Activated CD8-positive, alpha-beta T cell treated with anti-CD3 and anti-CD28 coated beads for 36 hours (primary cell): ENCODE results near the gene EXOC4. TPM values are rescaled to one million over a fixed set of nuclear protein-coding genes. Genes with fewer than 3 reads are reported as not detected.
"Not testable (repeated sequence)": the region's sequence is repeated elsewhere in the genome, so short reads cannot be mapped to it uniquely, and the experiment has no call there.

ENCODE experiments used
- ATAC-seq: fragments of 200-7000 bp; cut with Tn5 transposase; one replicate; pipeline ENCODE4 v1.10.0; 2021; ENCODE audit warnings: mild to moderate bottlenecking, moderate library complexity
- CTCF ChIA-PET: fragments of 350-600 bp; sonication (Branson Sonifier 250); formaldehyde crosslinking; loops from one replicate; lab custom pipeline; 2021; ENCODE audit warnings: antibody characterized with exemption; lab: Charles Lee
- POLR2A ChIA-PET: fragments of 350-600 bp; sonication (Branson Sonifier 250); formaldehyde crosslinking; loops from one replicate; lab custom pipeline; 2021; ENCODE audit warnings: antibody characterized with exemption; lab: Charles Lee
- DNase-seq: peaks from one replicate; pipeline ENCODE4 v3.0.0-alpha.2; 2020
- H3K27ac Mint-ChIP-seq: one replicate; pipeline ENCODE4 v1.8.0; 2021; ENCODE audit warnings: mild to moderate bottlenecking, mixed read lengths
- H3K27me3 Mint-ChIP-seq: one replicate; pipeline ENCODE4 v1.8.0; 2021; ENCODE audit warnings: mixed read lengths
- H3K36me3 Mint-ChIP-seq: one replicate; pipeline ENCODE4 v1.8.0; 2021; ENCODE audit warnings: low read depth, mixed read lengths
- H3K4me1 Mint-ChIP-seq: one replicate; pipeline ENCODE4 v1.8.0; 2021; ENCODE audit warnings: low read depth, mixed read lengths
- H3K4me3 Mint-ChIP-seq: one replicate; pipeline ENCODE4 v1.8.0; 2021; ENCODE audit warnings: mild to moderate bottlenecking, moderate library complexity, mixed read lengths
- H3K9me3 Mint-ChIP-seq: one replicate; pipeline ENCODE4 v1.8.0; 2021; ENCODE audit warnings: mixed read lengths
- CTCF ChIP-seq: fragments of 200-600 bp; IDR thresholded peaks from one replicate; pipeline ENCODE4 v1.8.0; 2022; ENCODE audit warnings: antibody characterized with exemption, mild to moderate bottlenecking
- intact Hi-C: fragments of 100-400 bp; cut with micrococcal nuclease; formaldehyde crosslinking; loops from one replicate; pipeline ENCODE4 v1.10.0; 2022
- total RNA-seq, 2 experiments: library from RNA; stranded (reverse); gene quantifications; one replicate each; pipeline ENCODE4 v1.2.3, GENCODE V29; 2021

Gene EXOC4
- total RNA-seq, 2 experiments from 2014 or later: 54.1 to 61.7 TPM

DNA sequence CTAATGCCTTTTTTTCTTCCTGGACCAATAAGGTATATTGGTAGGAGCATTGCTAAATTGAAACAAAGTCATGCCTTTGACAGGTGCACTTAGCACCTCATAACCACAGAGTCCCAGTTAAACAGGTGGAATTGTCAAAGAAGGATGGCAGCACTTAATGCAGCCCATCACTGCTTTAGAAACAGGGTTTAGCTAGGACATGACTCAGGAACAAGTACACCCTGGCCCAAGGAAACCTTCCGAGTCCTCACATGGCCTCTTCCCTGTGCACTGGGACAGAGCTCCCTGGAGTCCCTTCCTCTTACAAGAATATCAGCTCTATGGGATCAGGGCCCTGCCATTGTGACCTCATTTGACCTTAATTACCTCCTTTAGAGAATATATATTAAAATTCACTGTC, 382.7 kb downstream of the EXOC4 start:
- no peak overlapping the region for H3K27ac Mint-ChIP-seq
- no peaks in the 10 kb centered on the region for H3K27me3 Mint-ChIP-seq
- no peak overlapping the region for H3K4me3 Mint-ChIP-seq
- H3K4me1 Mint-ChIP-seq: no peaks in the 10 kb centered on the region
- ATAC-seq: no peak
- POLR2A ChIA-PET: no interaction called here
- H3K9me3 Mint-ChIP-seq: peaks cover 2% of the 10 kb centered on the region
- CTCF ChIA-PET: no interaction called here
- H3K36me3 Mint-ChIP-seq: peaks cover 25% of the 10 kb centered on the region
- no peak for DNase-seq
- TF ChIP-seq CTCF: no peak
- intact Hi-C loops: no loop called here

- no peaks in the 10 kb centered on the region for H3K27me3 Mint-ChIP-seq
- no peaks in the 10 kb centered on the region for H3K4me1 Mint-ChIP-seq
- no peak for TF ChIP-seq CTCF
- POLR2A ChIA-PET: no interaction called here
- no peak for DNase-seq
- no peak for ATAC-seq
- peaks cover 4% of the 10 kb centered on the region for H3K9me3 Mint-ChIP-seq
- intact Hi-C loops: no loop called here
- no peak overlapping the region for H3K4me3 Mint-ChIP-seq
- CTCF ChIA-PET: no interaction called here
- H3K27ac Mint-ChIP-seq: no peak overlapping the region
- peaks cover 17% of the 10 kb centered on the region for H3K36me3 Mint-ChIP-seq
Measured at GRCh38 chr7:133638857-133639256, 386.0 kb downstream of the EXOC4 start.

- intact Hi-C loops: no loop called here
- H3K27ac Mint-ChIP-seq: no peak overlapping the region
- H3K4me1 Mint-ChIP-seq: no peaks in the 10 kb centered on the region
- H3K27me3 Mint-ChIP-seq: no peaks in the 10 kb centered on the region
- H3K9me3 Mint-ChIP-seq: peaks cover 4% of the 10 kb centered on the region
- peaks cover 12% of the 10 kb centered on the region for H3K36me3 Mint-ChIP-seq
- no peak for ATAC-seq
- TF ChIP-seq CTCF: no peak
- CTCF ChIA-PET: no interaction called here
- POLR2A ChIA-PET: no interaction called here
- H3K4me3 Mint-ChIP-seq: no peak overlapping the region
- DNase-seq: no peak
Measured at GRCh38 chr7:133641436-133641835, 388.6 kb downstream of the EXOC4 start.

DNA sequence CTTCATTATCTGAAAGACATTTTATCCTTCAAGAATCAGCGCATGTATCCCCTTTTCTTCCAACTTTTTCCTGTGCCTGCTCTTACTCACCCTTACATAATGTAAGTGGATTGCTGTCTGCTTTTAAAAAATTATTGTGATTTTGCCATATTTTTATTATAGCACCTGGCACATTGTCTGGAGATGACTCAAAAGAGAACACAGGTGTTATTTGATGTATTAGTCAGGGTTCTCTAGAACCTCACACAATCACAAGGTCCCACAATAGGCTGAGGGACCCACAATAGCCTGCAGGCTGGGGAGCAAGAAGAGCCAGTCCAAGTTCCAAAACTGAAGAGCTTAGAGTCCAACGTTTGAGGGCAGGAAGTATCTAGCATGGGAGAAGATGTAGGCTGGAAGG, 390.0 kb downstream of the EXOC4 start:
- POLR2A ChIA-PET: no interaction called here
- no peaks in the 10 kb centered on the region for H3K27me3 Mint-ChIP-seq
- ATAC-seq: no peak

DNA sequence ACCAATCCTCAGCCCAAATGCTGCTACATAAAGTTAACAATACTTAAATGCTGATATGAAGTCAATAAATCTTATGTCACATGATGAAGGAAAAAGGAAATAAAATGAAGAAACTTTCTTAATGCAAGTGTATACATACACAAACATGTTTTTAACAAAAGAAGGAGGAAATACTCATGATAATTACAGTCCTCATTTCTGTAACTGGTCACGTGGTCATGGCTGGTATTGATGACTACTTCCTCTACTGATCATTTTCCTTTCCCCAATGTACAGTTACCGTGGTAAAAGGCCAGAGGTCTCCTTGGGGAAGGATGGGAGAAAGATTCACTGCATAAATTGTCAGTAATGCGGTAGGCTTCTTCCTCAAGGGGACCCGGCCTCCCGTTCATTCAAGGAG, 390.8 kb downstream of the EXOC4 start:
- intact Hi-C loops, POLR2A ChIA-PET, H3K4me1 Mint-ChIP-seq, CTCF ChIA-PET, H3K27ac Mint-ChIP-seq, DNase-seq, H3K27me3 Mint-ChIP-seq, ATAC-seq, H3K9me3 Mint-ChIP-seq, H3K4me3 Mint-ChIP-seq: not testable (repeated sequence)
- peaks cover 12% of the 10 kb centered on the region for H3K36me3 Mint-ChIP-seq

More for the DNA sequence above, 390.0 kb downstream of the EXOC4 start:
- Mint-ChIP-seq H3K4me3 (no peak overlapping the region), H3K9me3 (peaks cover 4% of the 10 kb centered on the region), H3K36me3 (peaks cover 12% of the 10 kb centered on the region), H3K27ac (no peak overlapping the region), H3K4me1 (no peaks in the 10 kb centered on the region)
- TF ChIP-seq CTCF: no peak
- DNase-seq: no peak
- CTCF ChIA-PET: no interaction called here
- intact Hi-C loops: no loop called here

DNA sequence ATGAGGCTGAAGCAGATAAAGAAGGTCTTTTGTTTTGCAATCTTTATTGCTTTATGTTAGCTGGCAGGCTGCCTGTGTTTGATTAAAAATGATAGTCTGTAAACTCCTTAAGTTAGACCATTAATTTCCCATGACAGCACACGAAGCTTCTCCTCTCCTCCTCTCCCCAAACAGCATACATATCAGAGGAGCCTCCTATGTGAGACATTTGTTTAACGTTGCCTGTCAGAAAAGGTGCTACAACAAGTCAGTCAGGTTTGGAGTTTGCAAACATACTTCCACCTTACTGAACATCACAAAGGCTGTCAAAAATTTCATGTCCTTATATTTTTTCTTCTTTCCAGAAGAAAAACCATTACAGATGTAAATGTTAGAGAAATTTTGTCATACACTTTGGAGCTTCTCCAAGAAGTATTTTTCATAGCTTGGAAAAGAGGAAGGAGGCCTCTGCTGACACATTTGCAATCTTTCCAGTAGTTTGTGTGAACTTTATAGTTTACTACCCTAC, 393.1 kb downstream of the EXOC4 start:
- POLR2A ChIA-PET: no interaction called here
- no peak for TF ChIP-seq CTCF
- H3K27me3 Mint-ChIP-seq: no peaks in the 10 kb centered on the region
- intact Hi-C loops: no loop called here
- H3K9me3 Mint-ChIP-seq: peaks cover 4% of the 10 kb centered on the region
- H3K27ac Mint-ChIP-seq: no peak overlapping the region
- DNase-seq (no peak), ATAC-seq (no peak)
- H3K36me3 Mint-ChIP-seq: peaks cover 12% of the 10 kb centered on the region
- H3K4me1 Mint-ChIP-seq: no peaks in the 10 kb centered on the region
- CTCF ChIA-PET: no interaction called here
- H3K4me3 Mint-ChIP-seq: no peak overlapping the region
